ENCODE data around the gene PTTG2.

DNA sequence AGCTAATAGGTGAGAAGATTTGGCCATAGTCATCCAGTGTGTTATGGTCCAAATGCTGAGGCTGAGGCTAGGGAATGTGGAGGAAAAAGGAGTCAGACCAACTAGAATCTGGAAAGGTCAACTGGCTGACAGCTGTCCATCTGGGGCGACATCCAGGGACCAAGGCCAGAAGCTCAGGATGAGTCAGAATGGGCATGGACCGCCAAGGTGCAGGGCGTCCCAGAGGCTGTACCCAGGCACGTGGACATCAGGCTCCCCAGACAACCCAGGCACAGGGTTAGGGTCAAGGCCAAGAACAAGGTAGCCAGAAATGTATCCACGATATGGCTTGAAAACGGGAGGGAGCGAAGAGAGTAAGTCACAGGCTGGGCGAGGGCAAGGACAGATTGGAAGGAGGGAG, 26.1 kb upstream of the PTTG2 start:
- no peak for TF ChIP-seq EP300 (IDR thresholded peaks at IDR 0.05; ENCODE audit: borderline replicate concordance)
- TF ChIP-seq, protein P1, sequence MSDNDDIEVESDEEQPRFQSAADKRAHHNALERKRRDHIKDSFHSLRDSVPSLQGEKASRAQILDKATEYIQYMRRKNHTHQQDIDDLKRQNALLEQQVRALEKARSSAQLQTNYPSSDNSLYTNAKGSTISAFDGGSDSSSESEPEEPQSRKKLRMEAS (IDR thresholded peaks at IDR 0.05): no peak
- no peak for TF ChIP-seq RAD21 (IDR thresholded peaks at IDR 0.05; ENCODE audit: low read depth)
- TF ChIP-seq EGR1 (IDR thresholded peaks at IDR 0.05): no peak
- no peak for TF ChIP-seq ZBTB7A (IDR thresholded peaks at IDR 0.05; ENCODE audit: low read depth)
- TF ChIP-seq CREB1 (IDR thresholded peaks at IDR 0.05; ENCODE audit: low read depth): no peak
- TF ChIP-seq FOXM1 (IDR thresholded peaks at IDR 0.05; ENCODE audit: borderline replicate concordance, low read depth): no peak
- TF ChIP-seq TEAD4 (IDR thresholded peaks at IDR 0.05): no peak
- TF ChIP-seq YY1 (IDR thresholded peaks at IDR 0.05; ENCODE audit: low read depth): no peak
- TF ChIP-seq TAF1 (IDR thresholded peaks at IDR 0.05; ENCODE audit: low read depth): no peak
- TF ChIP-seq, protein P2, sequence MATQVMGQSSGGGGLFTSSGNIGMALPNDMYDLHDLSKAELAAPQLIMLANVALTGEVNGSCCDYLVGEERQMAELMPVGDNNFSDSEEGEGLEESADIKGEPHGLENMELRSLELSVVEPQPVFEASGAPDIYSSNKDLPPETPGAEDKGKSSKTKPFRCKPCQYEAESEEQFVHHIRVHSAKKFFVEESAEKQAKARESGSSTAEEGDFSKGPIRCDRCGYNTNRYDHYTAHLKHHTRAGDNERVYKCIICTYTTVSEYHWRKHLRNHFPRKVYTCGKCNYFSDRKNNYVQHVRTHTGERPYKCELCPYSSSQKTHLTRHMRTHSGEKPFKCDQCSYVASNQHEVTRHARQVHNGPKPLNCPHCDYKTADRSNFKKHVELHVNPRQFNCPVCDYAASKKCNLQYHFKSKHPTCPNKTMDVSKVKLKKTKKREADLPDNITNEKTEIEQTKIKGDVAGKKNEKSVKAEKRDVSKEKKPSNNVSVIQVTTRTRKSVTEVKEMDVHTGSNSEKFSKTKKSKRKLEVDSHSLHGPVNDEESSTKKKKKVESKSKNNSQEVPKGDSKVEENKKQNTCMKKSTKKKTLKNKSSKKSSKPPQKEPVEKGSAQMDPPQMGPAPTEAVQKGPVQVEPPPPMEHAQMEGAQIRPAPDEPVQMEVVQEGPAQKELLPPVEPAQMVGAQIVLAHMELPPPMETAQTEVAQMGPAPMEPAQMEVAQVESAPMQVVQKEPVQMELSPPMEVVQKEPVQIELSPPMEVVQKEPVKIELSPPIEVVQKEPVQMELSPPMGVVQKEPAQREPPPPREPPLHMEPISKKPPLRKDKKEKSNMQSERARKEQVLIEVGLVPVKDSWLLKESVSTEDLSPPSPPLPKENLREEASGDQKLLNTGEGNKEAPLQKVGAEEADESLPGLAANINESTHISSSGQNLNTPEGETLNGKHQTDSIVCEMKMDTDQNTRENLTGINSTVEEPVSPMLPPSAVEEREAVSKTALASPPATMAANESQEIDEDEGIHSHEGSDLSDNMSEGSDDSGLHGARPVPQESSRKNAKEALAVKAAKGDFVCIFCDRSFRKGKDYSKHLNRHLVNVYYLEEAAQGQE (IDR thresholded peaks at IDR 0.05; ENCODE audit: low read depth): no peak
